ENCODE results near the gene ADCY3. TPM values are rescaled to one million over a fixed set of nuclear protein-coding genes. Genes with fewer than 3 reads are reported as not detected.

The ADCY3 gene
- polyA plus RNA-seq, 3 donors: 2.5 to 9.3 (median 3.5) TPM

- no peak overlapping the region for H3K9ac ChIP-seq (ENCODE audit: insufficient read depth, low read length, poor library complexity, severe bottlenecking)
- H3K79me2 ChIP-seq (ENCODE audit: insufficient read depth, low read length): no peaks in the 10 kb centered on the region
- H3K27ac ChIP-seq (ENCODE audit: low read depth in 1 of 2, low read length in 2 of 2): no peak overlapping the region
- H3K36me3 Mint-ChIP-seq: peaks cover 15% of the 10 kb centered on the region in 2 donors
- H3K9me3 Mint-ChIP-seq: peaks cover 0 to 1% (median 0%) of the 10 kb centered on the region in 7 donors
- H3K4me1 Mint-ChIP-seq: peaks cover 26% of the 10 kb centered on the region
- 94% methylated on average over 2 of the region's 4 CpGs for WGBS (ENCODE audit: insufficient coverage)
- H2AFZ ChIP-seq (ENCODE audit: insufficient read depth, low read depth, low read length, poor library complexity, severe bottlenecking): no peak overlapping the region
- H4K20me1 ChIP-seq (ENCODE audit: insufficient read depth, low read length): no peaks in the 10 kb centered on the region
- peaks cover under 1 to 13% of the 10 kb centered on the region in 2 donors for H3K27me3 ChIP-seq (ENCODE audit: control insufficient read depth in 2 of 2, insufficient read depth in 2 of 2, low read length in 2 of 2)
- H3K36me3 ChIP-seq (replicated peaks in 1 of 2; ENCODE audit: control insufficient read depth in 1 of 2, insufficient read depth in 2 of 2, low read length in 2 of 2): no peaks in the 10 kb centered on the region
- no peak overlapping the region for H3K27ac Mint-ChIP-seq
- H3K27me3 Mint-ChIP-seq (ENCODE audit: low read depth in 3 of 3): peaks cover 7 to 15% (median 8%) of the 10 kb centered on the region in 3 donors
- H3K4me2 ChIP-seq (replicated peaks; ENCODE audit: extremely low read depth, low read length, poor library complexity, severe bottlenecking): no peak overlapping the region
- no peaks in the 10 kb centered on the region for H3K9me3 ChIP-seq (replicated peaks in 1 of 2; ENCODE audit: control insufficient read depth in 1 of 2, insufficient read depth in 1 of 2, low read length in 2 of 2)
- H3K4me3 ChIP-seq (replicated peaks in 1 of 3; ENCODE audit: low read depth in 2 of 3, low read length in 3 of 3): no peak overlapping the region
- TF ChIP-seq CTCF (IDR thresholded peaks at IDR 0.05): no peak
- H3K4me3 Mint-ChIP-seq: no peak overlapping the region
- H3K4me1 ChIP-seq (ENCODE audit: control insufficient read depth in 1 of 2, insufficient read depth in 2 of 2, low read length in 2 of 2): peaks cover 10 to 14% of the 10 kb centered on the region in 2 donors
- intact Hi-C loops (cut with micrococcal nuclease): no loop called here
- DNase-seq: no peak
These were observed 4.2 kb downstream of the ADCY3 start for GRCh38 chr2:24915796-24916195.

- DNase-seq: no peak
- peaks cover 15% of the 10 kb centered on the region in 2 donors for H3K36me3 Mint-ChIP-seq
- H4K20me1 ChIP-seq (ENCODE audit: insufficient read depth, low read length): no peaks in the 10 kb centered on the region
- H3K27me3 Mint-ChIP-seq (ENCODE audit: low read depth in 3 of 3): peaks cover 5 to 12% (median 5%) of the 10 kb centered on the region in 3 donors
- intact Hi-C loops (cut with micrococcal nuclease): no loop called here
- H3K4me1 Mint-ChIP-seq: peaks cover 23% of the 10 kb centered on the region
- no peak overlapping the region for H3K27ac Mint-ChIP-seq
- peaks cover 0 to under 1% of the 10 kb centered on the region in 2 donors for H3K9me3 ChIP-seq (replicated peaks in 1 of 2; ENCODE audit: control insufficient read depth in 1 of 2, insufficient read depth in 1 of 2, low read length in 2 of 2)
- H3K36me3 ChIP-seq (replicated peaks in 1 of 2; ENCODE audit: control insufficient read depth in 1 of 2, insufficient read depth in 2 of 2, low read length in 2 of 2): no peaks in the 10 kb centered on the region
- H3K27ac ChIP-seq (ENCODE audit: low read depth in 1 of 2, low read length in 2 of 2): no peak overlapping the region
- peaks cover 6 to 9% of the 10 kb centered on the region in 2 donors for H3K4me1 ChIP-seq (ENCODE audit: control insufficient read depth in 1 of 2, insufficient read depth in 2 of 2, low read length in 2 of 2)
- no peak overlapping the region for H3K4me2 ChIP-seq (replicated peaks; ENCODE audit: extremely low read depth, low read length, poor library complexity, severe bottlenecking)
- no peak overlapping the region for H2AFZ ChIP-seq (ENCODE audit: insufficient read depth, low read depth, low read length, poor library complexity, severe bottlenecking)
- H3K4me3 ChIP-seq (replicated peaks in 1 of 3; ENCODE audit: low read depth in 2 of 3, low read length in 3 of 3): no peak overlapping the region
- no peak overlapping the region for H3K9ac ChIP-seq (ENCODE audit: insufficient read depth, low read length, poor library complexity, severe bottlenecking)
- WGBS (ENCODE audit: insufficient coverage): 100% methylated on average over 1 of the region's 8 CpGs
- H3K4me3 Mint-ChIP-seq: no peak overlapping the region
- no peak for TF ChIP-seq CTCF (IDR thresholded peaks at IDR 0.05)
- H3K79me2 ChIP-seq (ENCODE audit: insufficient read depth, low read length): no peaks in the 10 kb centered on the region
- H3K27me3 ChIP-seq (ENCODE audit: control insufficient read depth in 2 of 2, insufficient read depth in 2 of 2, low read length in 2 of 2): peaks cover 0 to 10% of the 10 kb centered on the region in 2 donors
- H3K9me3 Mint-ChIP-seq: peaks cover under 1 to 5% (median 4%) of the 10 kb centered on the region in 7 donors
These were observed 4.9 kb downstream of the ADCY3 start for GRCh38 chr2:24915175-24915574.
